HL-60 (cell line): ENCODE results near the gene PYROXD2.

ENCODE experiments used
- POLR2AphosphoS5 ChIP-seq: IDR thresholded peaks from 2 replicates; pipeline ENCODE4 v1.6.1; 2012; ENCODE audit warnings: low read depth
- TF ChIP-seq, protein P1 (sequence below): IDR thresholded peaks from one replicate; pipeline ENCODE4 v1.5.1; 2011; ENCODE audit warnings: low read length, control low read depth, inconsistent platforms; ENCODE audit not compliant: insufficient read depth

GRCh38 chr10:98463976-98464754, 49.2 kb upstream of the PYROXD2 start:
- TF ChIP-seq, protein P1, sequence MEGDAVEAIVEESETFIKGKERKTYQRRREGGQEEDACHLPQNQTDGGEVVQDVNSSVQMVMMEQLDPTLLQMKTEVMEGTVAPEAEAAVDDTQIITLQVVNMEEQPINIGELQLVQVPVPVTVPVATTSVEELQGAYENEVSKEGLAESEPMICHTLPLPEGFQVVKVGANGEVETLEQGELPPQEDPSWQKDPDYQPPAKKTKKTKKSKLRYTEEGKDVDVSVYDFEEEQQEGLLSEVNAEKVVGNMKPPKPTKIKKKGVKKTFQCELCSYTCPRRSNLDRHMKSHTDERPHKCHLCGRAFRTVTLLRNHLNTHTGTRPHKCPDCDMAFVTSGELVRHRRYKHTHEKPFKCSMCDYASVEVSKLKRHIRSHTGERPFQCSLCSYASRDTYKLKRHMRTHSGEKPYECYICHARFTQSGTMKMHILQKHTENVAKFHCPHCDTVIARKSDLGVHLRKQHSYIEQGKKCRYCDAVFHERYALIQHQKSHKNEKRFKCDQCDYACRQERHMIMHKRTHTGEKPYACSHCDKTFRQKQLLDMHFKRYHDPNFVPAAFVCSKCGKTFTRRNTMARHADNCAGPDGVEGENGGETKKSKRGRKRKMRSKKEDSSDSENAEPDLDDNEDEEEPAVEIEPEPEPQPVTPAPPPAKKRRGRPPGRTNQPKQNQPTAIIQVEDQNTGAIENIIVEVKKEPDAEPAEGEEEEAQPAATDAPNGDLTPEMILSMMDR = no peak
- TF ChIP-seq POLR2AphosphoS5 = no peak
